ENCODE data around the gene TMEM80. TPM values are rescaled to one million over a fixed set of nuclear protein-coding genes. Genes with fewer than 3 reads are reported as not detected.

TMEM80 gene
- total RNA-seq, 1 donor from 2014 or later: 1.3 TPM

DNA sequence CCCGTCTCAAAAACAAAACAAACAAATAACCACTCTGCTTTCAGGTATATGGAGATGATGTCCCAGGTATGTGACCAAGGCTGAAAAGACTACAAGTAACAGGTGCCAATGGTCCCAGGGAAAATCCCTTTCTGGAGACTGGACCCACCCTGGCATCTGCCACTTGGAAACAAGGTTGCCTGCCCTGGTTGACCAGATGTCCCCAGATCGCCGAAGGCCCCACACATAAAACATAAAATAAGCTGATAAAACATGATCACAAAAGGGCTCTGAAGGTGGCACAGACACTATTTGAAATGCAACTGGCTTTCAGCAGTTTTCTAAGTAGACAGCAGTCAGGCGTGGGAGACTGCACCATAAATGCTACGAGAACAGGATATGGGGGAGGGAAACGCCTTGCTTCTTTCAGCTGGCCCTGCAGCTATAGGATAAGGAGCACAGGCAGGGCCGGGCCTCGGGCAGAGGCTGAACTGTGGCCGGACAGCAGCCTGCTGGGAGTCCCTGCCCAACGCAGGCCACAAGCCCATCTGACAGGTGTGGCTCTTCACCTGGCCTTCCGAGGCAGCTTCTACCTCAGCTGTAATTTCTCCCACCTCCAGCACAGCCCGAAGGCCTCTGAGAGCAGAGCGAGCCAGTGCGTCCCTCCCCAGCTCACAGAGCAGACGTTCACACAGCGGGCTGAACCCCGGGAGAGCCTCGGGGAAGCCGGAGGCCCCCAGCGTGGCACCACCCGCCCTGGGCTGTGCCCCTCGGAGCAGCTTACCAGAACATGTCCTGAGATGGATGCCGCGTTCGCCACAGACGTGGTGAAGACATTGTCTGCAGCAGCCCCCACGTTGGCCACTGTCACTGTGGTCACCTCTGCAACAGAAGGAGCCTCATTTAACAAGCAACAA is 4.6 kb upstream of the TMEM80 start:
- H3K27me3 ChIP-seq: no peaks in the 10 kb centered on the region
- no peak overlapping the region for H3K4me3 ChIP-seq
- H3K9me3 ChIP-seq: no peaks in the 10 kb centered on the region
- H3K36me3 ChIP-seq: peaks cover 28 to 34% of the 10 kb centered on the region in 2 donors
- no peak overlapping the region for H3K27ac ChIP-seq
- intact Hi-C loops (cut with DNase I): no loop called here
- no peak for DNase-seq (ENCODE audit: low spot score in 2 of 2)
- H3K4me1 ChIP-seq: peaks cover 11 to 14% of the 10 kb centered on the region in 2 donors
- TF ChIP-seq CTCF (IDR thresholded peaks at IDR 0.05): no peak

- Histone ChIP-seq H3K27ac (no peak overlapping the region), H3K27me3 (no peaks in the 10 kb centered on the region), H3K4me3 (no peak overlapping the region), H3K36me3 (peaks cover 23 to 25% of the 10 kb centered on the region in 2 donors), H3K9me3 (no peaks in the 10 kb centered on the region), H3K4me1 (peaks cover 11 to 19% of the 10 kb centered on the region in 2 donors)
- intact Hi-C loops (cut with DNase I): no loop called here
- TF ChIP-seq CTCF (IDR thresholded peaks at IDR 0.05): no peak
- DNase-seq (ENCODE audit: low spot score in 2 of 2): no peak
Measured at GRCh38 chr11:691710-692590, 3.7 kb upstream of the TMEM80 start.

GRCh38 chr11:692824-693414 is 2.7 kb upstream of the TMEM80 start:
- H3K36me3 ChIP-seq: peaks cover 14 to 18% of the 10 kb centered on the region in 2 donors
- no peaks in the 10 kb centered on the region for H3K27me3 ChIP-seq
- H3K4me3 ChIP-seq: peak overlapping the region in 1 of 2 donors; percentile 97
- TF ChIP-seq CTCF (IDR thresholded peaks at IDR 0.05): no peak
- no peaks in the 10 kb centered on the region for H3K9me3 ChIP-seq
- no peak for DNase-seq (ENCODE audit: low spot score in 2 of 2)
- peaks cover 14 to 28% of the 10 kb centered on the region in 2 donors for H3K4me1 ChIP-seq
- intact Hi-C loops (cut with DNase I): no loop called here
- H3K27ac ChIP-seq: peak overlapping the region in 1 of 2 donors; percentile 100

DNA sequence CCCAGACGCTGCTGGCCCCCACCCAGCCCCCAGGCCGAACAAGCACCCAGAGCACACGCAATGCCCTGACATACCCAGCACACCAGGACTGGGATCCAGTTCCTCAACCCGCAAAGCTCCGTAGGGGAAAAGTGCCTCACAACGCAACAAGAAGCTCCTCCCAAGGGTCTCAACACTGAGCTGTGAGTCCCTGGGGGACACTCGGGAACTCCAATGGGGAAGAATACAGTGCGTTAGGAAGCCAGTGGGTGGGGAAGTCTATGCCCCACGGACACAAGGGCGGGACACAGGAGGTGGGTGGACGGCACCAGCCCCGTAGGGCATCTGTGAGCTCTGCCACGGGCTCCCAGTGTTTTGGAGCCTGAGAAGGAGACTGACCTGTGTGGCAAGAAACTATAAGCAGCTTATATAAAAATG is 2.2 kb upstream of the TMEM80 start:
- Histone ChIP-seq H3K9me3 (no peaks in the 10 kb centered on the region), H3K36me3 (peaks cover 9 to 13% of the 10 kb centered on the region in 2 donors), H3K27ac (peak overlapping the region; percentile 31 to 100), H3K4me1 (peaks cover 14 to 33% of the 10 kb centered on the region in 2 donors), H3K27me3 (no peaks in the 10 kb centered on the region), H3K4me3 (peak overlapping the region in 1 of 2 donors; percentile 97)
- intact Hi-C loops (cut with DNase I): no loop called here
- DNase-seq (ENCODE audit: low spot score in 2 of 2): no peak
- TF ChIP-seq CTCF (IDR thresholded peaks at IDR 0.05): no peak

DNA sequence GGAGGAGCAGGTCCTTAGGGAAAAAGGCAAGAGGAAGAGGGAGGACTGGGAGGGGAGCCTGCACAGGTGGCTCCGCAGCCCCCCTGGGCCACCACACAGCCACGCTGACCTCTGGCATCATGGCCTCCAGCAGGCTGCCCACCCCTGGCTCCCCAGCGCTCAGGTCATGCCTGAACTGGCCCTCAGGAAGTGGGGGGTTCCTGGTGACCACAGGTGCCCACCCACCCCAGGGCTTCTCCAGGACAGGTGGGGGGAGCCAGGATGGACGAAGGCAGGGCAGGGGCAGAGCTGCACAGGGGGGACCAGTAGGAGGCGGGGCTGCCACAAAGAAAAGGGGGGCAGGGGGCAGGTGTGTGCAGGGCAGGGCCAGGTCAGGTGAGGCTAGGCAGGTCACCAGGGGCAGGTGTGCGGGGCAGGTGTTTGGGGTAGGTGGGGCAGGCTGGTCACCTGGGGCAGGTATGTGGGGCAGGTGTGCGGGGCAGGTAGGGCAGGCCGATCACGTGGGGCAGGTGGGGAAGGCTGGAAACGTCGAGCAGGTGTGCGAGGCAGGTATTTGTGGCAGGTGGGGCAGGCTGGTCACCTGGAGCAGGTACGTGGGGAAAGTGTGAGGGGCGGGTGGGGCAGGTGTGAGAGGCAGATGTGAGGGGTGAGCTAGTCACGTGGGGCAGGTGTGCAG is 1.6 kb upstream of the TMEM80 start:
- Histone ChIP-seq H3K9me3 (no peaks in the 10 kb centered on the region), H3K27ac (peak overlapping the region; percentile 100), H3K4me3 (peak overlapping the region; percentile 93 to 97), H3K27me3 (no peaks in the 10 kb centered on the region), H3K4me1 (peaks cover 14 to 37% of the 10 kb centered on the region in 2 donors), H3K36me3 (peaks cover 5 to 7% of the 10 kb centered on the region in 2 donors)
- no peak for DNase-seq (ENCODE audit: low spot score in 2 of 2)
- intact Hi-C loops (cut with DNase I): no loop called here
- TF ChIP-seq CTCF (IDR thresholded peaks at IDR 0.05): no peak
